GM21526 (cell line): Measurements from ENCODE around the gene NAA40.

ENCODE experiments used
- ATAC-seq: cut with Tn5 transposase; IDR thresholded peaks from one replicate; pipeline ENCODE4 v1.9.1; 2021; ENCODE audit warnings: moderate library complexity; ENCODE audit not compliant: unreplicated experiment, low FRiP score

NAA40 gene

DNA sequence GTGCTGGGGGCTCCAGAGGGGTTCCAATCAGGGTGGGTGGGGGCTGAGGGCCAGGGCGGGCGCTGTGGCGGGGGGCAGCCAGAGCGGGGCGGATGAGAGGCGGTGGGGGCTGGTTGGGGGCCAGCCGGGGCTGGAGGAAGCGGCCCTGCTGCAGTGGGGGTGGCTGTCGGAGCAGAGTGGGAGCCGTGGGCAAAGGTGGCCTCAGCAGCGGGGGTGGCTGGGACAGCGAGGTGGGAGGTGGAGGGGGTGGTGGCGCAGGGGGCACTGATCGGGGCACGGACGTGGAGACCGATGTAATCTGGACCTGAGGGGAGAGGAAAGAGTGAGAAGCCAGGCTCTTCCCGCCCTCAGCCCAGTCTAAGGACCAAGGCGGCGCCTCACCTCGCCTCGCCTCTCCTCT is 26.9 kb upstream of the NAA40 start:
- no peak for ATAC-seq

DNA sequence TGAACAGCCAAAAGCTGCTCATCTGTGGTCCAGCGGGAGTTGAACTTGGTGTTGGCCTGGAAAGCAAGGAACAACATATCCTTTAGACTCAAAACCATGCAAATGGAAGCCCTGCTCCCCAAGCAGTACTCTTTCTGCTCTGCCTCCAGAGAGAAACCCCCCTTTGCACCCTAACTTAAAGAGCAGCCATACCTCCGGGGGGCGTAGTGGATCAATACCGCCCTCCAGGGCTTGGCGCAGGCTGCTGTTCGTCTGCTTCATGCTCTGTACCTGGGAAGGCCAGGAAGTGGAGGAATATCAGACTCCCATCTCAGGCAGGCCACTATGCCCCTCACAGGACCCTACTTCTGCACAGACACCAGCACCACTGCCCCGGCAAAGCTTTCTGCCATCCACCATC is 26.1 kb upstream of the NAA40 start:
- no peak for ATAC-seq

DNA sequence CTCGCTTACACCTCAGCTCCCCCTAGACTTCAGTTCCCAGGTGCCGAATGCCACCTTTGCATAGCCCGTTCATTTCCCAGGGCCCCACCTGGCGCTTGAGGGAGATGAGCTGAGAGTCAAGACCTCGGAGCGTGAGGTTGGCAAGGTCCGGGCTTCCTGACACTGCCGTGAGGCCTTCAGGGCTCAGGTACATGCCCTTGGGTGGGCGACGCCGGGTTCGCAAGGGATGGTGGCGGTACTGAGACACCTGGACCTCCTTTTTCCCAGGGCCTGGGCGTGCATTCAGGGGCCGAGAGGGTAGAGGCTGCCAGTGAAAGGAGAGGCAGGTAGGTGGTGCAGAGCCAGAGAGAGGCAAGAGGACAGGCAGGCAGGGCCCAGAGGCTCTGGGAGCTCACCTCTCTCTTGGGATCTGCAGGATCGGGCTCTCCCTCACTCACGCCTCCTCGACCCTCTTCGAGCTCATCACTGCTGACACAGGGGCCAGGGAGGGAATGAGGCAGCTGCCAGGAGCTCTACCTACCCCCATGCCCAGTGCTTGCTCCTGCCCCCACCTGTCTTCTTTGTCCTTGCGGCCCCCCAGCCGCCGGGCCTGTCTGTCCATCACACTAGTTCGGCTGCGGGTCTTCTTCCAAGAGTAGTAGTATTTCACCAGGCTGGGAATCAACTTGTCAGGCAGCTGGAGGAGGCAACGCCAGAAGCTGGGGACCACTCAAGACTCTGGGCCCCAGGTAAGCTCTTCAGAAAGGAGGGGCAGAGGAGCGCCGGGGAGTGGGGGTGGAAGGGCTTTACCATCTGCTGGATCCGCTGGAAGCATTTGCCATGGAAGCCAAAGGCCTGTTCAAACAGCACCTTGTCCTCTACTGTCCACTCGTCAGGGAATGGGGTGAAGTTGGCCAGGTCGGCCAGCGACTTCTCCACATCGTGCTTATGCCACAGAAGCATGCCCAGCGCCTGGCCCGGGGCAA is 24.7 kb upstream of the NAA40 start:
- no peak for ATAC-seq

DNA sequence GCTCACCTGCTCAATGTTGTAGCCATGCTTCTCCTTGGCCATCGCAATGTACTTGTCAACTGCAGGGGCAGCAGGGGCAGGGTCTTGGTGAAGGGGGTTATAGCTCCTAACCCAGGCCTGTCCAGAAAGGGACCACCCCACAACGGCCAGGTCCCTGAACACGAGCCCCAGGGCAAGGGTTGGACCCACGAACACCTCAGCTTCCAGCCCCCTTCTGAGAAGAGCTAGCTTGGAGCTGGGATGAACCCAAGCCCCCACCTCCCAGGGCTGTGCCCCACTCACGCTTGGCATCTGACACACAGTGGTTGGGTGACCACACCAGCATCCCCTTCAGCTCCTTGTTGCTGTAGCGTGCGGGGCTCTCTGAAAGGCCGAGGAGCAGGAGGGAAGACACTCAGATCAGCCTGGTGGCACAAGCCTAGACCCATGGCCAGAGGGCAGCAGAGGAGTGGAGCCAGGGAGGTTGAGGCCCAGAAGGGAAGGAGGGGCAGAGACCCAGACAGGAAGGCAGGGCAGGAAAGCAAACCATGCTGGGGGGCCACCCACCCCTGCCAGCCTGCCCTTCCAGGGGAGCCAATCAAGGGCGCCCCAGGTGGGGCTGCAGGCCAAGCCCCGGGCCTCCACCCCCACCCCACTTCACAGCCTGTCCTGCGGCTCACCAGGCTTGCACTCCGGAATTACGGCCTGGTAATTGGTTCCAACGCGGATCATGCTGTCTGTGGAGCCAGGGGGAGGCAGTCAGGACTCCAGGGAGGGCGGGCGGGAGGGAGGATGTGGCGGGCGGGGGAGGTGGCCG is 23.7 kb upstream of the NAA40 start:
- no peak for ATAC-seq

DNA sequence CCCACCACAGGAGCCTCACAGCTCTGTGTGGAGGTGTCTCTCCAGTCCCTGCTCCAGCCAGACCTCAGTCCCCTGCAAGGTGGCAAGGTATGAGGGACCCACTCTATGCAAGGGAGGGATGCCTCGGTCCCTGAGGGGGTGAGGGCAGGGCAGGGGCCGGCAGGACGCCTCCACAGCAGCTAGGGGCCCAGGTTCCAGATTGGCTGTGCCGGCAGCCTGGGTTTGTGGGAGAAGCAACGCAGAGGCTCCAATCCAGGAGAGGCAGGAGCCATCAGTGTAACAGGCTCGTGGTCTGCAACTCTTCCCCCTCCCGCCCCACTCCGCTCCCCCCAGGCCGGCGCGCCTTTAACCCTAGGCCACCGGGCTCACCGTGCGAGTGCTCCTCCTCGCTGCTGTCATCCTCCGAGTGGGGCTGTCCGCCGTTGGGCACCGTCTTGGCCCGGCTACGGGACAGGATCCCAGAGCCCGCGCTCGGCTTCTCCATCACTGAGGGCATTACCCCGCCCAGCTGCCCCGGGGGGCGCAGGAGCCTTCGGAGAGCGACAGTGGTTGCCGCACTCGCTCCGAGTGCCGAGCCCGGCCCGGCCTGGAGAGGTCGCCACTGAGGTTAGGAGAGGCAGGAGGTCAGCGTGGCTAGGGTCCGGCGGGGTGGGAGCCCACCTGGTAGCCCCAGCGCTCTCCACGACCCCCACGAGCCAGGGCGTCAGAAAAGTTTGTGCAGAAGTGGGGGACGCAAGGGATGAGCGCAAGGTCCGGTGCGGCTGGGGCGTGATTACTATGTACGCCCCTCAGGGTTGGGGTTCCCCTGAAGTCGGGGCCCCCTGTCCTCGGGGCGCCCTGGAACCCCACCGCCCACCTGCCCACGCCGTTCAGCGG is 22.6 kb upstream of the NAA40 start:
- no peak for ATAC-seq

GRCh38 chr11:63916837-63917691 is 21.7 kb upstream of the NAA40 start, which contains the start of gene RCOR2:
TSS of gene RCOR2 (minus strand) at chr11:63917164. CDS start at chr11:63916456, 708 bp downstream.
- no peak for ATAC-seq

DNA sequence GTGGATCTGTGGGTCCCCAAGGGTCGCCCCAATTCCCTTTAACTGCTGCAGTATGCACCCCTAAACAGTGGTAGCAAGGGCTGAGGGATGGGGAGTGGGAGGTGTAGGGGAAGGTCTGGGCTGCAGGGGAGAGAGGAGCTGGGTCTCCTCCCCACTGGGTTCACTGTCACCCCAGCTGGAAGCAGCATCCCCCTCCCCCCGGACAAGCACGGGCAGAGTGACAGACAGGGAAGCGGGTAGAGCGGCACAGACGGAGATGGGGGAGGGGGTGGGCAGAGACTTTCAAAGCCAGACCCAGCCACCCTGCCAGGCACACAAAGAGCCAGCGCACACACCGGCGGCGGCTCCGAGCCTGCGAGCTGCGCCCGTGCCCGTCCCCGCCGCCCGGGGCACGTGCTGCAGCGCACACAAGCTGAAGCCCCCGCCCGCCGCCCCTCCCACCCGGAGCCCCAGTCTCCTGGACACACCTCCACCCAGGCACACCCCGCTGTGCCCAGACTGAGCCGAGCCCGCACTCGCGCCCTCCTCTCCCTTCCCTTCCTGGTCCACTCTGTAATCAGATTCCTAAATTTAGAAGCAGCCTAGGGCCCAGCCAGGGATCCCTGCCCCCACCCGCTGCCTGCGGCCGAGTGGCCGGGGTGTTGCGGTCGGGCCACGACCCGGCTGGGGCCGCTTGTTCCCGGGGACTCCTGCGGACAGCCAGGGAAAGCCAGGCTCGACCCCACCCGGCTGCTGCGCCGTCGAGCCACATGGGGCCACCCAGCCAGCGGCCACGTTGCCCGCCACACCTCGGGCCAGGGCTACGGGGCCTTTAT is 20.9 kb upstream of the NAA40 start:
- ATAC-seq: no peak

DNA sequence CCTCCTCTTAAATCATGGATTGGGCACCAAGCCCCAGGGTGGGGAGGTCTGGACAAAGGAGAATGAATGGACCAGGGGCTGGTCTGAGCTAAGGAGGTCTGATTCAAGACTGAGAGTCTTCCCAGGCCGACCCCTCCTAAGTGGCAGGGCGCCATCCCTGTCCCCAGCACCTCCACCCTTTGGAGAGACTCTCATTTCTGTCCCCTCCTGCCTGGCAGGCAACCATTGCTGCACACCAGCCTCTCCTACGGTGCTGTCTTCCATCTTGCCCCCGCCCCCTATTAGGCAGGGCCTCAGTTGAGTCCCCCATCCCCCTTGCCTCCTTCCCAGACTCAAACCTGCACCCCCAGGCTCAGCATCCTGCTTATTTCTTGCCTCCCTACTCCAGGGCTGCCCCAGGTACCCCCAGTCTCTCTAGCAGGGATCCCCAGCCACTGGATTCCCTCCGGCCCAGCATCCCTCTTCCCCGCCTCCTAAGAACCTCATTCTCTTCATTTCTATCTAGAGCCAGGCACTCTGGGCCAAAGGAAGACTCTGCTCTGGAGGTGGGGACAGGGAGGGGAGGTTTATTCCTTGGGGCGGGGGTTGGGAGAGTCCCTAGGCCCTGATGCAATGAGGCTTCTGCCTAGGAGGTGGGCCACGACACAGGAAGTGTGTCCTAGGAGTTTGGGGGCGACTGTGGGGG is 20.2 kb upstream of the NAA40 start:
- ATAC-seq: no peak

- ATAC-seq: no peak
Observed at GRCh38 chr11:63919267-63920125, 19.3 kb upstream of the NAA40 start.

GRCh38 chr11:63920126-63920938 is 18.5 kb upstream of the NAA40 start:
- ATAC-seq: no peak

GRCh38 chr11:63920939-63921417 is 17.8 kb upstream of the NAA40 start:
- no peak for ATAC-seq

GRCh38 chr11:63922673-63923192 is 16.1 kb upstream of the NAA40 start:
- ATAC-seq: no peak

DNA sequence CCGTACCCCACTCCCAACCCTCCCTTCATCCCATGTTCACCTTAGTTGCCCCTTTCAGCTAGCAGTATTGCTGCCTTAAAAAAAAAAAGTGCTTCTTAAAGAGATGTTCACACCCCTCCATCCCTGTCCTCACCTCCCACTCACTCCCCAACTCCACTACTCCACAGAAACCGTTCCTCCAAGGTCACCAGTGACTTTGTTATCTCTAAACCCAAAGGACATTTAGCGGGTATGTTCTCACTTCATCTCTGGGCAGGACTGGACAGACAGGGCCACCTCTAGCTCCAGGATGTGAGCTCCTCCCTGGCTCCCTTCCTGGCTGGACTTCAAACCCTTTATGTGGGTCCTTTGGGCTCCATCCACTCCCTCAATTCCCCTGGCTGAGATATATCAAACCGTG is 15.5 kb upstream of the NAA40 start:
- no peak for ATAC-seq

DNA sequence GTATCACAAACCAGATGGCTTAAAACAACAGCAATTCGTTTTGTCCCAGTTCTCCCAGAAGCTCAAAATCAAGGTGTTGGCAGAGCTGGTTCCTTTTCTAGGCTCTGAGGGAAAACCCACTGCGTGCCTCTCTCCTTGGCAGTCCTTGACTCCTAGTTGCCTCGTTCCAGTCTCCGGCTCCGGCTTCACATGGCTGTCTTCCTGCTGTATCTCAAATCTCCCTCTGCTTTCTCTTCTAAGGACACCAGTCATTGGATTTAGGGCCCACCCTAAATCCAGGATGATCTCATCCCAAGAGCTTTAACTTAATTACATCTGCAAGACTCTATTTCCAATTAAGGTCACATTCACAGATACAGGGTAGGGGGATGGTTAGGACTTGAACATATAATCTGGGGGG is 9.2 kb upstream of the NAA40 start:
- ATAC-seq: no peak

DNA sequence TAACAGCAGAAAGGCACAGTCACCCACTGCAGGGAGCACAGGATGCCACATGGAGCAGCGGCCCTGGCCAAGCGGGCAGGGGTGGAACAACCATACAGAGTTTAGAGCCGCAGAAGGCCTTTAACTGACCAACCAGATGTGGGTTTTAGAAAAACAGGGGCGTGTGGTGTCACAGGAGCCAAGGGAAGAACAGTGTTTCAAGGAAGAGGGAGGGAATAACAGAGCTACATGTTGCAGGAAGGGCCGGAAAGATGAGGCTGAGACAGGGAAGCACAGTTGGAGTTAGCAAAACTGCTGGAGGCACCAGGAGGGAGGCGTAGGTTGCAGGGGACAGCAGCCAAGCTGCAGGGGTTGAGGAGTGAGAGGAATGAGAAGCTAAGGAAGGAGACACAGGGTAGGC is 7.8 kb upstream of the NAA40 start:
- no peak for ATAC-seq

DNA sequence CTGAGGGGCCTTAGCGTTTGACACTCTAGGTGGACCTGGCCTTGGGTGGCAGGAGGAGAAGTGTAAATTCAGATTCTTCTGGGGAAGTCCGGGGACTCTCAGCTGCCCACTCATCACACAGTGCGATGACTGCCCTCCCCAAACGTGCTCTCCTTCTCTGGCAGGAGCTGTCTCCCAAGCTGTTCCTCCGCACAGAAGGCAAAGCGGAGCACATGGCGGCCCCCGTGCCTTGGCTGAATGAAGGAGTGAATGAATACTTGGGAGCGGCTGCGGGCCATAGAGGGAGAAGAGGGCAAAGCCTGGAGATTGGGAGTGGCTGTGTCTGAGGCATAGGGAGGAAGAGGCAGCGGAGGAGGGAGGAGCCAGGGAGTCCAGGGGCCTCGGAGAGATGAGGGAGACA is 6.9 kb upstream of the NAA40 start:
- no peak for ATAC-seq
